ENCODE measurements around the gene GATA5.

DNA sequence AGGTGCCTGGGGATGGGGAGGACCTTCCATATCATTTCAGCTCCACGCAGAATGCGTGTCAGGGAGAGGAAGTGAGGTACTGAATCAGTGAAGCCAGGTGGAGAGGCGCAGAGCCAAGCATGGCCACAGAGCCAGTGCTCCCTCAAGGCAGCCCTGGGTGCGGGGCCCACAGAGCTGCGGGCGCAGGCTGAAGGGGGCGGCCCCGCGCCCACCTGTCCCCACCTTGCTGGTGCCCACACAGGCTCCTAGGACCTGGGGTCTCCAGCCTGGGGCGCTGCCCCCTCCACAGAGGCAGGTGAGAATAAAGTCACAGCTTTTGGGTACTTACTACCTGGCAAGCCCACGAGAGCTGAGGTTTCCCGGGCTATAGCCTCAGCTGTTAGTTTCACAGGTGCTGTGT is 40.0 kb upstream of the GATA5 start:
- TF ChIP-seq, protein P1, sequence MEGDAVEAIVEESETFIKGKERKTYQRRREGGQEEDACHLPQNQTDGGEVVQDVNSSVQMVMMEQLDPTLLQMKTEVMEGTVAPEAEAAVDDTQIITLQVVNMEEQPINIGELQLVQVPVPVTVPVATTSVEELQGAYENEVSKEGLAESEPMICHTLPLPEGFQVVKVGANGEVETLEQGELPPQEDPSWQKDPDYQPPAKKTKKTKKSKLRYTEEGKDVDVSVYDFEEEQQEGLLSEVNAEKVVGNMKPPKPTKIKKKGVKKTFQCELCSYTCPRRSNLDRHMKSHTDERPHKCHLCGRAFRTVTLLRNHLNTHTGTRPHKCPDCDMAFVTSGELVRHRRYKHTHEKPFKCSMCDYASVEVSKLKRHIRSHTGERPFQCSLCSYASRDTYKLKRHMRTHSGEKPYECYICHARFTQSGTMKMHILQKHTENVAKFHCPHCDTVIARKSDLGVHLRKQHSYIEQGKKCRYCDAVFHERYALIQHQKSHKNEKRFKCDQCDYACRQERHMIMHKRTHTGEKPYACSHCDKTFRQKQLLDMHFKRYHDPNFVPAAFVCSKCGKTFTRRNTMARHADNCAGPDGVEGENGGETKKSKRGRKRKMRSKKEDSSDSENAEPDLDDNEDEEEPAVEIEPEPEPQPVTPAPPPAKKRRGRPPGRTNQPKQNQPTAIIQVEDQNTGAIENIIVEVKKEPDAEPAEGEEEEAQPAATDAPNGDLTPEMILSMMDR (IDR thresholded peaks at IDR 0.05 in 2 of 3, conservative IDR thresholded peaks at IDR 0.05 in 1 of 3; ENCODE audit: borderline replicate concordance in 1 of 3, insufficient read depth in 1 of 3, low read depth in 2 of 3, low read length in 2 of 3) = no peak
- TF ChIP-seq, protein P2, sequence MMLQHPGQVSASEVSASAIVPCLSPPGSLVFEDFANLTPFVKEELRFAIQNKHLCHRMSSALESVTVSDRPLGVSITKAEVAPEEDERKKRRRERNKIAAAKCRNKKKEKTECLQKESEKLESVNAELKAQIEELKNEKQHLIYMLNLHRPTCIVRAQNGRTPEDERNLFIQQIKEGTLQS (IDR thresholded peaks at IDR 0.05) = no peak
- no peak for TF ChIP-seq EZH2 (IDR thresholded peaks at IDR 0.05)
- TF ChIP-seq, protein P3, sequence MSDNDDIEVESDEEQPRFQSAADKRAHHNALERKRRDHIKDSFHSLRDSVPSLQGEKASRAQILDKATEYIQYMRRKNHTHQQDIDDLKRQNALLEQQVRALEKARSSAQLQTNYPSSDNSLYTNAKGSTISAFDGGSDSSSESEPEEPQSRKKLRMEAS (IDR thresholded peaks at IDR 0.05) = no peak
- TF ChIP-seq YY1 (IDR thresholded peaks at IDR 0.05; ENCODE audit: extremely low read depth, insufficient replicate concordance, low read depth, low read length) = no peak
- no peak for TF ChIP-seq SRF (IDR thresholded peaks at IDR 0.05; ENCODE audit: low read depth)
- TF ChIP-seq EZH2phosphoT487 (IDR thresholded peaks at IDR 0.05; ENCODE audit: borderline replicate concordance) = no peak
- TF ChIP-seq POLR2AphosphoS5 (IDR thresholded peaks at IDR 0.05; ENCODE audit: low read depth, low read length) = no peak
- TF ChIP-seq JUND (IDR thresholded peaks at IDR 0.05) = no peak
- TF ChIP-seq ELF1 (IDR thresholded peaks at IDR 0.05; ENCODE audit: borderline replicate concordance, low read depth) = no peak
- TF ChIP-seq ZNF274 (IDR thresholded peaks at IDR 0.05; ENCODE audit: low read depth, low read length) = no peak
- no peak for TF ChIP-seq POLR2A (IDR thresholded peaks at IDR 0.05; ENCODE audit: borderline replicate concordance, extremely low read depth, insufficient read depth, insufficient read length)
